Fibroblast of the aortic adventitia (primary cell): ENCODE measurements around the gene COL6A2. TPM values are rescaled to one million over a fixed set of nuclear protein-coding genes. Genes with fewer than 3 reads are reported as not detected.
A peak's percentile ranks its signal among the peaks of the same experiment; 100 is the strongest.

ENCODE experiments used
- DNase-seq: peaks from one replicate; pipeline ENCODE4 v3.0.0-alpha.2; 2010; ENCODE audit warnings: low read depth
- H3K4me3 ChIP-seq: 2 replicates; pipeline ENCODE4 v1.5.1; 2011; ENCODE audit warnings: low read depth, mild to moderate bottlenecking, control low read depth, low read length, moderate library complexity
- total RNA-seq: library from RNA; depleted of rRNA; stranded (reverse); fragments of >200 nt; gene quantifications from 2 replicates; pipeline ENCODE4 v1.2.3, GENCODE V29; 2012; ENCODE audit warnings: low replicate concordance
- TF ChIP-seq, protein P1 (sequence below): IDR thresholded peaks from 2 replicates; pipeline ENCODE4 v1.5.1; 2011; ENCODE audit warnings: mild to moderate bottlenecking, low read length, control low read depth, inconsistent platforms; ENCODE audit not compliant: insufficient read depth

Gene COL6A2
- total RNA-seq, 1 donor: 1,068 TPM

DNA sequence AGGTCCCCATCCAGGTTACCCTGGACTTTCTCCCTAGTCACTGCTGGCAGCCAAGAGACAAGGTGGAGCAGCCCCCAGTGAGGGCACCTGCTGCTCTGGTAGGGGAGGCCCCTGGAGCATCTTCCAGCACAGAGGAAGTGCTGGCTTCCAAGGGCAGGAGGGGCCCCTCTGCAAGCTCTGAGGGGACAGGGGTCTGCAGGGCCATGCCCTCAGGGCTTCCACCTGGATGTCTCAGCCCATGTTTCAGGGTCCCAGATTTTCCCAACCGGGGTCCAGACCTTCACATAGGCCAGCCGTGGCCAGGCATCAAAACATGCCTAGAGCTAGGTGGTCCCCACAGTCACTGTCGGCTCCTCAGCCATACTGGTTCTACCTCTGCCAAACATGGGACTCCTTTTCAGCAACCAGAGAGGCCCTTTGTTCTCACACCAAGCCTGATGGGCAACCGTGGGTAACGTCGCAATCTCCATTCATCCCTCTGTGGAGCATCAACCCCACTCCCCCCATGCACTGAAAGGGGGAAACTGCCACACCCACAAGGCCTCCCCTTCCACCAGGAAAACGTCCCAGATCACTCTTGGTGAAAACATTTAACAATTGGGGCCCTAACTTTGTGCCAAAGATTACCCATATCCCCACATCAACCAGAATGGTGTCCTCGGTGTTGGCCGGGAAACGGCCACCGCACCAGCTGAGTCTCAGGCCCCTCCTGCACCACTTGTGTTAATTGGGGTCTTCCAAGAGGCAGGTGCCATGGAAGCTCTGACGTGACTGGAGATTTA, 1.9 kb upstream of the COL6A2 start:
- TF ChIP-seq, protein P1, sequence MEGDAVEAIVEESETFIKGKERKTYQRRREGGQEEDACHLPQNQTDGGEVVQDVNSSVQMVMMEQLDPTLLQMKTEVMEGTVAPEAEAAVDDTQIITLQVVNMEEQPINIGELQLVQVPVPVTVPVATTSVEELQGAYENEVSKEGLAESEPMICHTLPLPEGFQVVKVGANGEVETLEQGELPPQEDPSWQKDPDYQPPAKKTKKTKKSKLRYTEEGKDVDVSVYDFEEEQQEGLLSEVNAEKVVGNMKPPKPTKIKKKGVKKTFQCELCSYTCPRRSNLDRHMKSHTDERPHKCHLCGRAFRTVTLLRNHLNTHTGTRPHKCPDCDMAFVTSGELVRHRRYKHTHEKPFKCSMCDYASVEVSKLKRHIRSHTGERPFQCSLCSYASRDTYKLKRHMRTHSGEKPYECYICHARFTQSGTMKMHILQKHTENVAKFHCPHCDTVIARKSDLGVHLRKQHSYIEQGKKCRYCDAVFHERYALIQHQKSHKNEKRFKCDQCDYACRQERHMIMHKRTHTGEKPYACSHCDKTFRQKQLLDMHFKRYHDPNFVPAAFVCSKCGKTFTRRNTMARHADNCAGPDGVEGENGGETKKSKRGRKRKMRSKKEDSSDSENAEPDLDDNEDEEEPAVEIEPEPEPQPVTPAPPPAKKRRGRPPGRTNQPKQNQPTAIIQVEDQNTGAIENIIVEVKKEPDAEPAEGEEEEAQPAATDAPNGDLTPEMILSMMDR: no peak
- H3K4me3 ChIP-seq: no peak overlapping the region
- no peak for DNase-seq

DNA sequence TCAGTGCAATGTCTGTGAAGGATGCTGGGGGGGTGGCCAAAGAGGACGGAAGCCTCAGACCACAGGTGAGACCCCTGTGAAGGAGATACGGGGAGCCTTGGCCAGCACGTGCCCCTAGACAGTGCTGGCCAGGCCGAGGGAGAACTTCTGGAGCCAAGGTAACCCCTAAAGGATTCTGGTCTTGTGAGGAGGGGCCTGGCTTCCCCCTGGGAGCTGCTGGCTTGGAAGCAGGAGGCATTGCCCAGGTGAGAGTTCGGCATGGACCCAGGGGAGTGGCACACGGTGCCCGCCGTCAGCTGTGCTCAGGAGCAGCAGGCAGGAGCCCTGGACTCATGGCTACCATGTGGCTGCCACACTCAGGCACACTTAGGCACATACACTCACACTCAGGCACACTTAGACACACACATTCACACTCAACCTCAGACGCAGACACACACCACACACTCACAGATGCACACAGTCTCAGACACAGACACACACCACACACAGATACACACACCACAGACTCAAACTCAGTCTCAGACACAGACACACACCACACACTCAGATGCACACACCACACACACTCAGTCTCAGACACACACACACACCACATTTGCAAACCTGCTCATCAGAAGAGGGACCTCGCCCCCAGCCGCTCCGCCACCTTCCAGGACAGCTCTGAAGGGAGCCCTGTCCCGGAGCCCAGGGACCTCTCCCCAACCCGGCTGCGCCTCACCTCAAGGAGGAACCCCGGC, 1.1 kb upstream of the COL6A2 start:
- TF ChIP-seq, protein P1: no peak
- DNase-seq: no peak
- peak overlapping the region; percentile 79 for H3K4me3 ChIP-seq

DNA sequence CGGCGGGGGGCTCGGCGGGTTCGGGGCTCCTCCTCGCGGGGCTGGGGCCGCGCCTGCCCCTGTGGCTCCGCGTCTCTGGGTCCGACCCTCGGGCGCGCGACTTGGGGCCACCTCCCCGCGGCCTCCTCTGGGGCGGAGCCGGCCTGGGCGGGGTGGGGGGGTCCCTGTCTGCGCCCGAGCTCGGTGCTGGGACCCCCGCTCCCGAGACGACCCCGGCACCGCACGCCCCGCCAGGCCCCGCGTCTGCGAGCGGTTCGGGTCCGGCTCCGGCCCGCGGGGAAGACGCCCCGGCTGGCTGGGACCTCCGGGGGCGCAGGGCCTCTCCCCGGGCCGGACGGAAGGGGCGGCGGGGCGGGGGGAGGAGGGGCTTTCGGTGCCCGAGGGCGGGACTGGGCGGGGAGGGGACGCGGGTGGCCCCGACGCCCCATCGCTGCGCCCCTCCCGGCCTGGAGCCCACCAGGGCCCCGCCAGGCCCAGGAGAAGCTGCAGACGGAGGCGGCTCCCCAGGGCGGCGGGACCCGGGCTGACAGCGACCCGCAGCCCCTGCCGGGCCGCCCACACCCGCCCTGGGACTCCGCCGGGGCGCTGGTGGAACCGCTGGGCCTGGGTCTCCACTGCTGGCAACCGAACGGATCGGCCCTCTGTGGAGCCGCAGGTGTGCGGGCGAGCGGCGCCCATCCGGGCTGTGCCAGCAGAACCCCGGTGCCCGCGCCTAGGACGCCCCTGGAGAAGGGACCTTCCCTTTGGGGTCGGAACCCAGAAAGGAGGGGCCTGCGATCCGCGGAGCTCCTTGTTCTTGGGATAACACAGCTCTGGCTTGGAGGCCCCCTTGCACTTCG, 610 bp downstream of the COL6A2 start:
- peak overlapping the region; percentile 79 for H3K4me3 ChIP-seq
- DNase-seq: peak; percentile 26
- TF ChIP-seq, protein P1: no peak

DNA sequence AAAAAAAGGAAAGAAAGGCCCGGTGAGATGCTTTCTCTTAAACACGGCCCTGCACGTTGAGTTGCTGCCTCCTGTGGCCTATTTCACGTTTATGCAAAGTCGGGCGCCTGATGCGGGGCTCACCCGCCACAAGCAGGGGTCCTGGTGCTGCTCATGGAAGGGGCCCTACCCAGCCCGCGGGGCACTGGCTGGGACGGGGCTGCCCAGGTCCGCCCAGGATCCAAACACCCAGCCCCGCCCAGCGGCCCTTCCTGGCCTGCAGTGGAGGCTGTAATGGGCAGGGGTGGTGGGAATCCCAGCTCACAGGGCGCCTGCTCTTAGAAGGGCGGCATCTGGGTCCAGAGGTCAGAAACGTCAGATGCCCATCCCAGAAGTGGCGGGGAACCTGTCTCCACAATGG, 1.6 kb downstream of the COL6A2 start:
- H3K4me3 ChIP-seq: peak overlapping the region; percentile 79
- TF ChIP-seq, protein P1: peak; percentile 38
- peak; percentile 52 for DNase-seq

DNA sequence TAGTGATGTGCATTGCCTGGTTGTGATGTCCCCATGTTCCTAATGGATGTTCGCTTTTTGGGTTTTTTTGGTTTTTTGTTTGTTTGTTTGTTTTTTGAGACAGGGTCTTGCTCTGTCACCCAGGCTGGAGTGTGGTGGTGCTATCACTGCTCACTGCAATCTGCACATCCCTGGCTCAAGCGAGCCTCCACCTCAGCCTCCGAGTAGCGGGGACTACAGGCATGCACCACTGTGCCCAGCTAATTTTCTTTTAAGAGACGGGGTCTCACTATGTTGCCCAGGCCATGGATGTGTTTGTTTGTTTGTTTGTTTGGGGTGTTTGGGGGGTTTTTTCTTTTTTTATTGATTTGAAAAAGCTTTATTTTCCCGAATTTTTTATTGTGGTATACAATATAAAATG, 2.1 kb downstream of the COL6A2 start:
- peak overlapping the region; percentile 79 for H3K4me3 ChIP-seq
- no peak for DNase-seq
- TF ChIP-seq, protein P1: no peak

DNA sequence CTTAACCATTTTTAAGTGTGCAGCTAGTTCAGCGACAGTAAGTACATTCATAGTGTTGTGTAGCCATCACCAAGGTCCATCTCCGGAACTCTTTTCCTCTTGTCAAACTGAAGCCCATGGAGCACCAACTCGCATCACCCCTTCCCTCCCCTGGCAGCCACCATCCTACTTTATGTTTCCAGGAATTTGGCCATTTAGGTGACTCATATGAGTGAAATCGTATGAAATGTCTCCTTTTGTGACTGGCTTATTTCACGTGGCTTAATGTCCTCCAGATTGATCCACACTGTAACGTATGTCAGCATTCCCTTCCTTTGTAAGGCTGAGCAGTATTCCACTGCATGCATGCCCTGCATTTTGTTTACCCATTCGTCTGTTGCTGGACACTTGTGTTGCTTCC, 2.5 kb downstream of the COL6A2 start:
- TF ChIP-seq, protein P1: no peak
- peak; percentile 83 for DNase-seq
- peak overlapping the region; percentile 79 for H3K4me3 ChIP-seq
